Esophagus muscularis mucosa (tissue), 4 donors: ENCODE data around the gene CA12. TPM values are rescaled to one million over a fixed set of nuclear protein-coding genes. Genes with fewer than 3 reads are reported as not detected.

Experiments
- DNase-seq: peaks from one replicate; pipeline ENCODE4 v3.0.0-alpha.2; 2017; ENCODE audit errors: extremely low spot score
- H3K27ac ChIP-seq, 4 donors: fragments of 200-600 bp; sonication (generic); replicated peaks in 1 of 4; 1 replicate in 3 of 4; 2 replicates in 1 of 4; pipeline ENCODE4 v1.5.1; 2016 to 2019; ENCODE audit warnings: mild to moderate bottlenecking in 1 of 4
- H3K27me3 ChIP-seq, 4 donors: fragments of 200-600 bp; sonication (generic); one replicate each; pipeline versions ENCODE4 v1.5.1 to v1.6.0; 2016 to 2019
- H3K36me3 ChIP-seq, 4 donors: fragments of 200-600 bp; sonication (generic); one replicate each; pipeline ENCODE4 v1.5.1; 2016 to 2019
- H3K4me1 ChIP-seq, 4 donors: fragments of 200-600 bp; sonication (generic); one replicate each; pipeline ENCODE4 v1.5.1; 2016 to 2019
- H3K4me3 ChIP-seq, 4 donors: fragments of 200-600 bp; sonication (generic); 1 replicate in 2 of 4; 2 replicates in 2 of 4; pipeline ENCODE4 v1.5.1; 2016 to 2019; ENCODE audit warnings: mild to moderate bottlenecking in 4 of 4, moderate library complexity in 1 of 4
- H3K9me3 ChIP-seq, 4 donors: fragments of 200-600 bp; sonication (generic); 1 replicate in 3 of 4; 2 replicates in 1 of 4; pipeline ENCODE4 v1.5.1; 2016 to 2019
- EP300 ChIP-seq: sonication (generic); formaldehyde crosslinking; IDR thresholded peaks from one replicate; pipeline ENCODE4 v1.6.1; 2017; ENCODE audit warnings: antibody characterized with exemption
- POLR2A ChIP-seq: fragments of 450-650 bp; IDR thresholded peaks from one replicate; pipeline ENCODE4 v1.6.1; 2017; ENCODE audit warnings: antibody characterized with exemption, moderate library complexity, mild to moderate bottlenecking, low read depth
- POLR2AphosphoS5 ChIP-seq, 2 donors: sonication (generic); formaldehyde crosslinking; IDR thresholded peaks; one replicate each; pipeline ENCODE4 v1.6.1; 2017; ENCODE audit warnings: antibody characterized with exemption in 2 of 2
- WGBS: methylation state at CpG from one replicate; pipeline ENCODE4 v1.1.5; 2018; 5-methylcytosine and 5-hydroxymethylcytosine counted together
- intact Hi-C: fragments of 100-400 bp; cut with DNase I; formaldehyde crosslinking; loops from one replicate; pipeline ENCODE4 v1.15.1; 2023
- total RNA-seq, 4 donors: library from RNA; depleted of rRNA; stranded (reverse); fragments of >200 nt; gene quantifications; one replicate each; pipeline versions ENCODE4 v1.1.0 to v1.2.1, GENCODE V29; 2016
- TF ChIP-seq, protein P1 (sequence below), 3 experiments: fragments of 200-600 bp in 2 of 3; fragments of 450-650 bp in 1 of 3; sonication (generic) in 2 of 3; IDR thresholded peaks; one replicate each; pipeline ENCODE4 v1.5.1; 2017 to 2019; ENCODE audit warnings: antibody characterized with exemption in 3 of 3, mild to moderate bottlenecking in 2 of 3, moderate library complexity in 1 of 3

Gene CA12
- total RNA-seq, 4 donors from 2014 or later, result 2.3 to 14.5 (median 6.0) TPM

DNA sequence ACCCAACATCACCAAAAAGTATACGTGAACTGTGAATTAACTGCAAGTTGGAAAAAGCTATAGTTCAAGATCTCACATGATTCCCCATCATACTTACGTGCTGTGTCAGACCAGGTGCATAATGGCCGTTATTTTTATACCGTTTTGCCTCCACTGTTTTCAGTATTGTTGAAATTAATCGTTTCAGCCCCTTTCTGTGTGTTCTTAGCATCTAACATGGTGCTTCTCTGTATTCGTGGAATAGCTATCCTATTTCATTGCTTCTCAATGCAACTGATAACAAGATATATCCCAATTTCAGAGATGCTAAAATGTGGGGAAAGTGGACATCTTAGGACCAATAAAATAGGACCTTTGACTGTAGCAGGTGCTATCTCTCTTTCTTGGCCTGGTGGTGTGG is 13.7 kb downstream of the CA12 start:
- Histone ChIP-seq H3K4me3 (no peak overlapping the region), H3K27me3 (no peaks in the 10 kb centered on the region), H3K9me3 (no peaks in the 10 kb centered on the region), H3K4me1 (peaks cover 3 to 66% (median 46%) of the 10 kb centered on the region in 4 donors), H3K36me3 (no peaks in the 10 kb centered on the region), H3K27ac (peak overlapping the region in 3 of 4 donors; percentile 11 to 38 (median 24))
- intact Hi-C loops, result no loop called here
- no peak for DNase-seq
- 84% methylated on average over 6 of the region's 6 CpGs for WGBS
- TF ChIP-seq EP300, result no peak
- TF ChIP-seq, protein P1, sequence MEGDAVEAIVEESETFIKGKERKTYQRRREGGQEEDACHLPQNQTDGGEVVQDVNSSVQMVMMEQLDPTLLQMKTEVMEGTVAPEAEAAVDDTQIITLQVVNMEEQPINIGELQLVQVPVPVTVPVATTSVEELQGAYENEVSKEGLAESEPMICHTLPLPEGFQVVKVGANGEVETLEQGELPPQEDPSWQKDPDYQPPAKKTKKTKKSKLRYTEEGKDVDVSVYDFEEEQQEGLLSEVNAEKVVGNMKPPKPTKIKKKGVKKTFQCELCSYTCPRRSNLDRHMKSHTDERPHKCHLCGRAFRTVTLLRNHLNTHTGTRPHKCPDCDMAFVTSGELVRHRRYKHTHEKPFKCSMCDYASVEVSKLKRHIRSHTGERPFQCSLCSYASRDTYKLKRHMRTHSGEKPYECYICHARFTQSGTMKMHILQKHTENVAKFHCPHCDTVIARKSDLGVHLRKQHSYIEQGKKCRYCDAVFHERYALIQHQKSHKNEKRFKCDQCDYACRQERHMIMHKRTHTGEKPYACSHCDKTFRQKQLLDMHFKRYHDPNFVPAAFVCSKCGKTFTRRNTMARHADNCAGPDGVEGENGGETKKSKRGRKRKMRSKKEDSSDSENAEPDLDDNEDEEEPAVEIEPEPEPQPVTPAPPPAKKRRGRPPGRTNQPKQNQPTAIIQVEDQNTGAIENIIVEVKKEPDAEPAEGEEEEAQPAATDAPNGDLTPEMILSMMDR (IDR thresholded peaks at IDR 0.05), result no peak
- no peak for TF ChIP-seq POLR2AphosphoS5 (IDR thresholded peaks at IDR 0.05)
- no peak for TF ChIP-seq POLR2A

DNA sequence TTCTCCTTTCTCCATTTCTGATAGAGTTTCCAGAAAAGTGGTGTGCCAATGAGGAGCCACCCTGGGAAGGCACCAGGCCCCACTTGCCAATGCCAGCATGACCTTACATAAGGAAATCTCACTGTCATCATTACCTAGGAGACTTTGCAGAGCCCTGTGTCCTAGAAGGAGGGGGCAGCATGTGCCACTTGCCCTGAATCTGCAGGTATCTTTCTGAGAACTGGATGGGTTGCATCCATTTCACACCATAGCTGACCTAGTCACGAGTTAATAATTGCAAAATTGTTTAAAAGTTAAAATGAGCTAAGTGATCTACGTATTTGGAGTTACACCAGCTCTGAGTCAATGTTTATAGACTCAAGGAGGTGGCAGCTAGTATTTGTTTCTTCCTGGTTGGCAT is 14.3 kb downstream of the CA12 start:
- H3K9me3 ChIP-seq, result no peaks in the 10 kb centered on the region
- intact Hi-C loops, result no loop called here
- no peaks in the 10 kb centered on the region for H3K36me3 ChIP-seq
- WGBS, result 72% methylated on average over 2 of the region's 2 CpGs
- H3K4me3 ChIP-seq, result no peak overlapping the region
- no peak for TF ChIP-seq POLR2AphosphoS5 (IDR thresholded peaks at IDR 0.05)
- TF ChIP-seq, protein P1 (IDR thresholded peaks at IDR 0.05), result no peak
- TF ChIP-seq POLR2A, result no peak
- no peak for TF ChIP-seq EP300
- H3K27ac ChIP-seq, result peak overlapping the region; percentile 3 to 54 (median 36)
- no peaks in the 10 kb centered on the region for H3K27me3 ChIP-seq
- H3K4me1 ChIP-seq, result peaks cover 2 to 61% (median 41%) of the 10 kb centered on the region in 4 donors
- DNase-seq, result no peak

DNA sequence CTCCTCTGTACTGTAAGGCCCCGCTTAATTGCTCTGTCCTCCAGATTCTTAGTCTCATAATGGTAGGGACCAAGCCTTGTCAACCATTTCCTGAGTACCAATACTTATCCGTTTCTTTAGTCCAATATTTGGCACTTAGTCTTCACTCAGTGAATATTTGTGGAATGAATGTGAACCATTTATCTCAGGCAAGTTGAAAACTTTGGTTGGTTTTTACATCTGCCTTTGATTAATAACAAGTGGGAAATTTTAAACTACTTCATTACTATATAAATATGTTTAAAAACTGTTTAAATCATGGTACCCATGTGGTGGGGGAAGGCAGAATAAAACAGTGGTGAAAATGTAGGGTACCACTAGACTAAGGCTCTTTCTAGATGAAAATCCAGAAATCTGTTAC is 15.2 kb downstream of the CA12 start:
- H3K4me3 ChIP-seq, result no peak overlapping the region
- no peaks in the 10 kb centered on the region for H3K36me3 ChIP-seq
- DNase-seq, result no peak
- 80% methylated on average over 2 of the region's 2 CpGs for WGBS
- peaks cover 6 to 52% (median 32%) of the 10 kb centered on the region in 4 donors for H3K4me1 ChIP-seq
- H3K27me3 ChIP-seq, result no peaks in the 10 kb centered on the region
- H3K27ac ChIP-seq, result no peak overlapping the region
- intact Hi-C loops, result no loop called here
- no peaks in the 10 kb centered on the region for H3K9me3 ChIP-seq
- TF ChIP-seq, protein P1 (IDR thresholded peaks at IDR 0.05), result no peak
- TF ChIP-seq POLR2AphosphoS5 (IDR thresholded peaks at IDR 0.05) (no peak), POLR2A (no peak)

DNA sequence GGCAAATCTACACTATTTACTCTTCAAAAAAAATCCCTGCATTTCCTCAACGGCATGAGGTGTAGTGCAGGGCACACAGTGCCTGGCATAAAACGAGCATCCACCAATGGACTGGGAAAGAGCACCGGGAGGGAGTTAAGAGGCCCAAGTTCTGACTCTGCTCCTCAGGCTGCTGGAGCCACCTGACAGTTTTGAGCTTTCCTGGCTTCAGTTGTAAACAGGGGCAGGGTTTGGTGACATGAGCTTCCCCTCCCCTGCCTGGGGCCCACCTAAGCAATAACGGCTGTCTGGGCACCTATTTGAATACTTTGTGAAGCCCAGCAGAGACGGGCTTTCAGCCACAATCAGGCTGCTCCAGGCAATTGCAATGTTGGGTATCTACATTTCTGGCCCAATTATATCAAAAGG is 16.4 kb downstream of the CA12 start:
- Histone ChIP-seq H3K4me3 (no peak overlapping the region), H3K9me3 (no peaks in the 10 kb centered on the region), H3K4me1 (peaks cover 6 to 42% (median 27%) of the 10 kb centered on the region in 4 donors), H3K27me3 (no peaks in the 10 kb centered on the region), H3K27ac (no peak overlapping the region), H3K36me3 (no peaks in the 10 kb centered on the region)
- 51% methylated on average over 5 of the region's 5 CpGs for WGBS
- intact Hi-C loops, result no loop called here
- no peak for DNase-seq
- TF ChIP-seq POLR2AphosphoS5 (IDR thresholded peaks at IDR 0.05), result no peak
- TF ChIP-seq POLR2A, result no peak
- no peak for TF ChIP-seq EP300
- TF ChIP-seq, protein P1 (IDR thresholded peaks at IDR 0.05), result no peak
